Dedifferentiated amniotic fluid mesenchymal stem cell (primary cell): ENCODE results near the gene C16orf54.
"Not testable (repeated sequence)": the region's sequence is repeated elsewhere in the genome, so short reads cannot be mapped to it uniquely, and the experiment has no call there.

ENCODE experiments used
- DNase-seq: peaks from one replicate; pipeline ENCODE4 v3.0.0-alpha.2; 2016; ENCODE audit errors: extremely low spot score

Gene C16orf54

DNA sequence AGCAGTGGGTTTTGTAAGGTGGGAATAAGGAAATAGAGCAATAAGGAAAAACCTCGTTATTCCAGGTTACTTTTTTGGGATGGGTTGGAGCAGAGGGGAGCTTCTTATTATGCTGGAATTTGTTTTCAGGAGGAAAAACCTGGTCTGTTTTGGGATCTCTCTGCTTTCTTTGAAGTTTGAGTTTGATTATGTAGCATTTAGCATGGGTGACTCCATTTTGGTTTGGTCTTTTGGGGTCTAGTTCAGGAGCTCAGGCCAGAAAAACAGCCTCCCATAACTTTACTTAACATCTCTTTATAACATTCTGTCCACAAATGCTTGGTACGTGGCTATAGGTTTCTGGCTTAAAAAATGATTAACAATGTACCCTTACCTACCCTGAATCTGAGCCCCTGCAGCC is 23.7 kb upstream of the C16orf54 start:
- DNase-seq = no peak

DNA sequence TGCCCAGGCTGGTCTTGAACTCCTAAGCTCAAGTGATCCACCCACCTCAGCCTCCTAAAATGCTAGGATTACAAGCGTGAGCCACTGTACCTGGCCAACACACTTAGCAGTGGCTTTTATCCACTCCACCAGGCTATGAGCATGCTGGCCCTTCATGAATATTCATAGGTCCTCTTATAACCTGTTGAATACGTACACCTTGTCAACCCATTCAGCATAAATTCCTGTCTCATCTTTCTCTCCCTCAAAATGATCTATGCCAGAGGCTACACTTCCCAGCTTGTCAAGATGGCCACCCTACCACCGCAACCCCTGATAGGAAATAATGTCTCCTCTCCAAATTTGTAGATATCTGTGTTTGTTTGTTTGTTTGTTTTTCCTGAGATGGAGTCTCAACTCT is 21.3 kb upstream of the C16orf54 start:
- DNase-seq = no peak

DNA sequence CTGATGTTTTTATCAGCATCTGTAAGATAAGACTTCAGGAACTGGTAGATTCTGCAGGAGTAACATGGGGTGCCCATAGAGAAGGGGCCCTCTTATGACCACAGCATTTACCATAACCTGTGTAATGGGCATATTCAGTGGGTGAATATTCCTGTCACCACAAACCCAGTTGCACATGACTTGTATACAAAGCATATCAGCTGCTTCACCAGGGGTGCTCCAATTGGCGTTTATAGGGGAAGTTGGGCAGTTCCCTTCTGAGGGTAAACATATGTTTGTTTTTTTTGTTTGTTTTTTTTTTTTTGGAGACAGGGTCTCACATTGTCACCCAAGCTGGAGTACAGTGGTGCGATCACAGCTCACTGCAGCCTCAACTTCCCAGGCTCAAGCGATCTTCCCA is 20.8 kb upstream of the C16orf54 start:
- DNase-seq = no peak

DNA sequence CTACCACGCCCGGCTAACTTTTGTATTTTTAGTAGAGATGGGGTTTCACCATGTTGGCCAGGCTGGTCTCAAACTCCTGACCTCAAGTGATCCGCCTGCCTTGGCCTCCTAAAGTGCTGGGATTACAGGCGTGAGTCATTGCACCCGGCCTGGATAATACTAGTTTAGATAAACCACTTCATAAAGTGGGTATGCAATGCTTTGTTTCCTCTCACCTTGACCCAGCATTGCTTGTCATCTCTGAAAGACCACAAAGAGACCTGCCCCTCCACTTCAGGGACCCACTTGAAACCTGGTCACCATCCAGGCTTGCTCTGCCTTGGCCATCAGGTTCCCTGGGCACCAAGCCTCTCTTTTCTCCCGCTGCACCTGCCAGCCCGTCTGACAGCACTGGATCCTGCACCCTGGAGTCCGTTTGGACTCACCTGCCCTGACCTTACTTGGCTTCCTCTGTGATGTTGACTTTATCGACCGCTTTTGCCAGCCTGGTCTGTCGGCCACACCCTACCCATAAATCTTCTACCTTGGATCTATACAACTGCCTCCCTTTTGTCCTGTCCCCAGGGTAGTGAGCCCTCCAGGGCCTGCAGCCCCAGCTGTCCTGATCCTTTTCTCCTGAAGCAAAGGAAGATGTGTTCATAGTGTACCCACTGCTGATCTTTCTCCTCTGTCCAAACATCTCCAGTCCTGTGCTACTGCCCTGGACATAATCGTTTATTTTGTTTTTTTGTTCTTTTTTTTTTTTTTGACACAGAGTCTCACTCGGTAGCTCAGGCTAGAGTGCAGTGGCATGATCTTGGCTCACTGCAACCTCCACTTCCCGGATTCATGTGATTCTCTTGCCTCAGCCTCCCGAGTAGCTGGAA is 19.6 kb upstream of the C16orf54 start:
- DNase-seq = no peak

DNA sequence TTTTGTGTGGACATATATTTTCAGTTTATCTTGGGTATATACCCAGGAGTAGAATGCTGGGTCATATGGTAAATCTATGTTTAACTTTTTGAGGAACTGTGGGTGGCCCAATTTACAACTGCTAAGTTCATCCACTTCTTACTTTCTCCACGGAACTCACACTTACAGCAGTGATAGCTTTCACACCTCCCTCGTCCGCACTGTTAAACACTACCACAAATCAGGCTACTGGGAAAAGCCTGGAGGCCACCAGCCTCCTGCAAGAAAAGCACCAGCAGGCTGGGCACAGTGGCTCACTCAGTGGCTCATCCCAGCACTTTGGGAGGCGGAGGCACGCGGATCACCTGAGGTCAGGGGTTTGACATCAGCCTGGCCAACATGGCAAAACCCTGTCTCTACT is 17.5 kb upstream of the C16orf54 start:
- no peak for DNase-seq

DNA sequence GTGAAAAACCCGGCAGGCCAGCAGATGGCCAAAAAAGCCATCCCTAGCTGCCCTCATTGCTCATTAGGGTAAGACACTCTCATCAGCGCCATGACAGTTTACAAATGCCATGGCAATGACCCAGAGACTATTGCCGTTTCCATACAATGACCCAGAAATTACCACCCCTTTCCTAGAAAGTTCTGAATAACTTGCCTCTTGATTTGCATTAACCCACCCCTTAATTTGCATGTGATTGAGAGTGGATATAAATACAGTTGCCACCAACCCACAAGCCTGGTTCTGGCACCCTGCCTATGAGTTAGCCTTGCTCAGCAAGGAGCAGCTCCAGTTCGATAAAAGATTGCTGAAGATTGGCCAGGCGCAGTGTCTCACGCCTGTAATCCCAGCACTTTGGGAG is 16.1 kb upstream of the C16orf54 start:
- no peak for DNase-seq

DNA sequence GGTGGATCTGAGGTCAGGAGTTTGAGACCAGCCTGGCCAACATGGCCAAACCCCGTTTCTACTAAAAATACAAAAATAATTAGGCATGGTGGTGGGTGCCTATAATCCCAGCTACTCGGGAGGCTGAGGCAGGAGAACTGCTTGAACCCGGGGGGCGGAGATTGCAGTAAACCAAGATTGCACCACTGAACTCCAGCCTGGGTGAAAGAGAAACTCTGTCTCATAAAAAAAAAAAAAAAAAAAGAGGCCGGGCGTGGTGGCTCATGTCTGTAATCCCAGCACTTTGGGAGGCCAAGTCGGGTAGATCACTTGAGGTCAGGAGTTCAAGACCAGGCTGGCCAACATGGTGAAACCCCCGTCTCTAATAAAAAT is 15.5 kb upstream of the C16orf54 start:
- not testable (repeated sequence) for DNase-seq

DNA sequence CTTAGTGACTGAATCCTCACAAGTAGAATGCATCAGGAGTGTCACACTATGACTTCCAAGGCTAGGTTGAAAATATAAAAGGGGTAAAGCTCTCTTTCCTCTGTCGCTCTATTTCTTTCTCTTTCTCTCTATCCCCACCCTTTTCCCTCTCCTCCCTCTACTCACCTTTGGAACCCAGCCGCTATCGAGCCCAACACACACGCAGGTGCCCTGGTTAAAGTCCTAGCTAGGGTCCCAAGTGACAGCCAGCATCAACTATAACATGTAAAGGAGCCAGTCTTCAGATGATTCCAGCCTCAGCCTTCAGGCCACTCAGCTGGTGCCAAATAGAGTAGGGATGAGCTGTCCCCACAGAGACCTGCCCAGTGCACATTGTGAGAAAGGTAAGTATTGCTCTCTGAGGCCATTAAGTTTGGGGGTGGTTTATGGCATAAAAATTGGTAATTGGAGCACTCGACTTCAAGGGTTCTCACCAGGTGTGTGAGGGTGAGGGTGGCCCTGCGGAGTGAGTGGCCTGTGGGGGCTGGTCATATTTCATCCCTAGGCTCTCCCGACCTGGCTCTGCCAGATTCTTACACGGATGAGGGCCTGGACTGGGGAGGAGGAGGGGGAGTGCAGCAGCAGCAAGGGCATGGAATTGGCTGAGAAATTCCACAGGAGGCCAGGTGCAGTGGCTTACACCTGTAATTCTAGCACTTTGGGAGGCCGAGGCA is 14.9 kb upstream of the C16orf54 start:
- no peak for DNase-seq

DNA sequence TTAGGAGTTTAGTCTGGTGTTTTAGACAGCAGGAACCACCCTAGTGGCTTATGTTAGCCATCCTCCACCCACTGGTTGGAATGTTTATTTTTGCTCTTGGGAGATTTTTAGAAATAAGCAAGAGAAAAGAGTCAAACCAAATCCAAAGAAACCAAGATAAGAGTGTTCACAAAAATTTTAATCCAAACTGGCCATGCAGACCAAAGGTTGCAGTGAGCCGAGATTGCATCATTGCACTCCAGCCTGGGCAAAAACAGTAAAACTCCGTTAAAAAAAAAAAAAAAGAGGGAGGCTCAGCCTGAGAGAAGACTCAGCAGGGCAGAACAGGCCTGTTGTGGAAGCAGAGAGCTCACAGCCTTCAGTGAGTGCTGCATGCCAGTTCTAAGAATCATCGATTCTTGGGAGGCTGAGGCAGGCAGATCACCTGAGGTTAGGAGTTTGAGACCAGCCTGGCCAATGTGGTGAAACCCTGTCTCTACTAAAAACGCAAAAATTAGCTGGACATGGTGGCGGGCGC is 12.2 kb upstream of the C16orf54 start:
- DNase-seq = peak; percentile 79

DNA sequence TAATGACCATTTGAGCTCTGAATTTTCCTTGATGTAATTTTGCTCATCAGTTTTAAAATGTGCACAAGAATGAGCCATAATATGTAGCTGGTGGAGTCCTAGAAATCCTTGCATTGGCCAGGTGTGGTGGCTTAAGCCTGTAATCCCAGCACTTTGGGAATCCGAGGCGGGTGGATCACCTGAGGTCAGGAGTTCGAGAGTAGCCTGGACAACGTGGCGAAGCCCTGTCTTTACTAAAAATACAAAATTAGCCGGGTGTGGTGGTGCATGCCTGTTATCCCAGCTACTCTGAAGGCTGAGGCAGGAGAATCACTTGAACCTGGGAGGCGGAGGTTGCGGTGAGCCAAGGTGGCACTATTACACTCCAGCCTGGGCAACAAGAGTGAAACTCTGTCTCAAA is 11.3 kb upstream of the C16orf54 start:
- DNase-seq = not testable (repeated sequence)

DNA sequence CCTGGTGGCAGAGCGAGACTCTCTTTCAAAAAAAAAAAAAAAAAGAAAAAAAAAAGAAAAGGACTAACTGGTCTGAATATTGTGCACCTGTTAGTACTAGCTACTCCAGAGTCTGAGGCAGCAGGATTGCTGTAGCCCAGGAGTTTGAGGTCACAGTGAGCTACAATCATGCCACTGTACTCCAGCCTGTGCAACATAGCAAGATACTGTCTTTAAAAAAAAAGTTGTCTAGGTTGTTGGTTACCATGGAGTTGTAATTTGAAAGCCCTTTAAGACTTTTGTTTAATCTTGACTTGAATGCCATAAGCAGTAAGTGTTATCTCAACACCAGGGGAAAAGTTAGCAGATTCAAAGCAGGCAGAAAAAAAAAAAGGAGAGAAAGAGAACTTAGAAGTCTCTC is 10.9 kb upstream of the C16orf54 start:
- no peak for DNase-seq

DNA sequence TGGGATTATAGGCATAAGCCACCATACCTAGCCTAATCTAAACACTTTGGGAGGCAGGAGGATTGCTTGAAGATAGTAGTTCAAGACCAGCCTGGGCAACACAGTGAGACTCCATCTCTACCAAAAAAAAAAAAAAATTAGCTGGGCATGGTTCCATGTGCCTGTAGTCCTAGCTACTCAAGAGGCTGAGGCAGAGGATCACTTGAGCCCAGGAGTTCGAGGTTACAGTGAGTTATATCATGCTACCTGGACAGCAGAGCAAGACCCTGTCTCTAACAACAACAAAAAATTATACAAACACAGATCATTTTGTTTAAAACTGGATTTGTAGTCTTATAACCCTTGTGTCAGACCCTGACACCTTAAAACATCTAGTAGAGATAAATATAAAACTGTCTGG is 7.7 kb upstream of the C16orf54 start:
- DNase-seq = no peak

DNA sequence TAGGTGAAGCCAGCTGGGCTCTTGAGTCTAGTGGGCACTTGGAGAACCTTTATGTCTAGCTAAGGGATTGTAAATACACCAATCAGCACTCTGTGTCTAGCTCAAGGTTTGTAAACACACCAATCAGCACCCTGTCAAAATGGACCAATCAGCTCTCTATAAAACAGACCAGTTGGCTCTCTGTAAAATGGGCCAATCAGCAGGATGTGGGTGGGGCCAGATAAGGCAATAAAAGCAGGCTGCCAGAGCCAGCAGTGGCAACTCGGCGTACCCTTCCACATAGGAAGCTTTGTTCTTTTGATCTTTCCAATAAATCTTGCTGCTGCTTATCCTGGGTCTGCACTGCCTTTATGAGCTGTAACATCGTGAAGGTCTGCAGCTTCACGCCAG is 3.0 kb upstream of the C16orf54 start:
- not testable (repeated sequence) for DNase-seq

DNA sequence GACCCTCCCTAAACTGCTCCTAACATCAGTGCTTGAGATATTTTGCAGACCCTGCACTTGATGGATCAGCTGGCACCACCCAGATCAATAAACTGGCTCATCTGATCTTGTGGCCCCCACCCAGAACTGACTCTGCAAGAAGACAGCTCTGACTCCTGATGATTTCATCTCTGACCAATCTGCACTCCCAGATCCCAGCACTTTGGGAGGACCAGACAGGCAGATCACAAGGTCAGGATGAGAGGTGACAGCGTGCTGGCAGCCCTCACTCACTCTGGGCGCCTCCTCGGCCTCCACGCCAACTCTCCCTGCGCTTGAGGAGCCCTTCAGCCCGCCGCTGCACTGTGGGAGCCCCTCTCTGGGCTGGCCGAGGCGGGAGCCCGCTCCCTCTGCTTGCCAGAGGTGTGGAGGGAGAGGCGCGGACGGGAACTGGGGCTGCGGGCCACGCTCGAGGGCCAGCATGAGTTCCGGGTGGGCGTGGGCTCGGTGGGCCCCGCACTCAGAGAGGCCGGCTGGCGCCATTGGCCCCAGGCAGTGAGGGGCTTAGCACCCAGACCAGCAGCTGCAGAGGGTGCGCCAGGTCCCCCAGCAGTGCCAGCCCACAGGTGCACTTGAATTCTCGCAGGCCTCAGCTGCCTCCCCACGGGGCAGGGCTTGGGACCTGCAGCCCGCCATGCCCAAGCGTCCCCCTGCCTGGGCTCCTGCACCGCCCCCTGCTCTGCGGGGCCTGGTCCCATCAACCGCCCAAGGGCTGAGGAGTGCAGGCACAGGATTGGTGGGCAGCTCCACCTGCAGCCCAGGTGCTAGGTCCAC is 2.4 kb upstream of the C16orf54 start:
- no peak for DNase-seq

DNA sequence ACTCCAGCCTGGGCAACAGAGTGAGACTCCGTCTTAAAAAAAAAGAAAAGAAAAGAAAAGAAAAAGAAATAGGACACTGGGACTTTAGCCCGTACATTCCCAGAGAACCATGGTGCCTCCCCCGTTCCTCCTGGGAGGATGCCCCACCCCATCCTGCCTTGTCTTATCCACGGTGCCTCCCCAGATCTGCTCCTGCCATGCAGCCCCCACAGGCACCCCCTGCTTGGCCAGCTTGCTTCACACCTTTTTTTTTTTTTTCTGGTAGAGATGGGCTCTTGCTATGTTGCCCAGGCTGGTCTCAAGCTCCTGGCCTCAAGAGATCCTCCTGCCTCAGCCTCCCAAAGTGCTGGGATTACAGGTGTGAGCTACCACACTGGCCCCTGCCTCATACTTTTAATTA is 728 bp upstream of the C16orf54 start:
- not testable (repeated sequence) for DNase-seq

DNA sequence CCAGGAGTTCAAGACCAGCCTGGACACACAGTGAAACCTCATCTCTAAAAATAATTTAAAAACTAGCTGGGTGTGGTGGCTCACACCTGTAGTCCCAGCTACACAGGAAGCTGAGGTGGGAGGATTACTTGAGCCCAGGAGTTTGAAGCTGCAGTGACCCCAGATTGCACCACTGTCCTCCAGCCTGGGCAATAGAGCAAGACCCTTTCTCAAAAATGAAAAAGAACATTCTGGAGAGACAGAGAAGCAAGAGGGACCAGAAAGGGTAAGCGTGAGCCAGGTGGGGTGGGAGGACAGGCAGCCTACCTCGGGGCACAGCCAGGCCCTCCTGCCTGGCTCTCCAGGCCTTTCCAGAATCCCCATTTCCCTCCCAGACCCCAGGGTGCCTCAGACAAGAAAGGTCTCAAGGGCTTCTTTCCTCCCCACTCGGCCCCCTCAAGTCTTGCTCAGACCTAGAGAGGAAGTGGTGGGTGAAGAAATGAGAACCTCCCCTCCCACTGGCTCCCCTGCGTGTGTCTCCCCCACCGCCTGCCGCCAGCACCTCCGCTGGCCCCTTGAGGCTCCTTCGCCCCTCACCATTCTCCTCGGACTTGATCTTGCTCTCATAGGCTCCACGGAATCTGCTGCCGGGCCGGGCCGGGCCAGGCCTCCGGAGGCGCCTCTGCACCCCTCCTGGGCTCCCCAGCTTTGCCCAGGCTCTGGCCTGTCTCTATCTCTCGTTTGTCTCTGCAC is 503 bp downstream of the C16orf54 start:
- DNase-seq = no peak

DNA sequence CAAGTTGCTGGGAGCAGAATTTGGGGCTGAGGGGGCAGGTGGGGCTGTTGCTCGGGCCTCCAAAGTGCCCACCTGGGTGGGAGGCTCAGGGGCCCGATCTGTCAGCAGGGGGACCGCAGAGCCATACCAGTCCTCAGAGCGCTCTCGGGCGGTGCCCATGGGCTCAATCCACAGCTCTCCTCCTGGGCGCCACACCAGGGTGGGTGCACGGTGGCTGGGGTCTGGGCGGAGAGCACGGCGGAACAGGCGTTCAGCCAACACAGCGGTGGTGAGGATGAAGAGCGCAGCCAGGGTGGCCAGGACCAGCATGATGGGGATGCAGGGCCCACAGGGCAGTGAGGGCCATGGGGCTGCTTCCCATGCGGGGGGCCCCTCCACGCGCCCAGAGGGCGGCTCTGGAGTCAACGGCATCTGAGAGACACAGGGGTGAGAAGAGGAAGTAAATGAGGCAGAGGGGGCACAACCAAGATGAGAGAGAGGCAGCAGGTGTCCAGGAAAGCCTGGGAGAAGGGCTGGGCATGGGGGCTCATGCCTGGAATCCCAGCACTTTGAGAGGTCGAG is 1.2 kb downstream of the C16orf54 start:
- no peak for DNase-seq

DNA sequence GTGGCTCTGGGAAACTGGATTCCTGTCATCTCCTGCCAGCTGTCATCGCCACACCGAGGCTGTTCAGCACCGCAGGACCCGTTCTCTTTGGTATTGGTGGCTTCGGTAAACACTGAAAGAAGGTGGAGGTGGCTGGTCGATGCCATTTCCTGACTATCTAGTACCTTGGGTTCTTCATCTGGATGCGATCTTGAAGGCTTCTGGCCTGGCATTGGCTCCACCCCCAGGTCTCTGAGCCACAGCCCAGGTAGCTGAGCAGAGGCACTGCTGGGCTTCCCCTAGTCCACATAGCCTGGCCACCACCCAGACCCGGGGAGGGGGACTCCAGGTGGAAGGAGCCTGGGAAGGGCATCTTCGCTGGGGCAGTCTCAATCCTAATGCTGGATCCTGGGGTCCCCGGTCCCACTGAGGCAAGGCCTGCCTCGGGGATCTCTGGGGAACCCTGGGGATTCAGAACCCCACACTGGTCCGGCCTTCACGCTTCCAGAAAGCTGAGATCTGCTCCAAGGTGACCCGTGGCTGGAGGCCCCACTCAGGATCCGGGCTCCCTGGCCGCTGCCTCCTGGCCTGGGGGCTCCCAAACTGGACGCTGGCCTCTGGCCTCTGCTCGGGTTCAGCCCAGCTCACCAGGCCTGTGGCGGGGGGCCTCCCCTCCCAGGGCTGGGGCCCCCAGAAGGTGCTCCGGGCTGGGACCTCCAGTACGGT is 1.8 kb downstream of the C16orf54 start:
- DNase-seq = no peak

DNA sequence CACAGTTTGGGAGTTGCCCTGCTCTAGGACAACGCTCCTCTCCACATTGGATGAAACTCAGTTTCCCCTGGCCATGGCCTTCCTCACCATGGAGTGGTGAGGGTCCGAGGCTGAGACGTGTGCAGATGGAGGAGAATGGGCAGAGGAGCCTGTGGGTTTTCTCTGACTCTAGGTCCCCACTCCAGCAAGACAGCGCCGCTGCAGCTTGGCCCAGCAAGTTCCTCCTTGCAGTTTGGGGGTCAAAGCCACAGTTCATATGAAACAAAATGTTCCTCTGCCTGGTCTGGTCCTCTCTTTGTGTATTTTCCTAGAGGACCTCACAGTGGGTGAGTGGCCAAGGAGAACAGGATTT is 2.3 kb downstream of the C16orf54 start:
- DNase-seq = no peak

DNA sequence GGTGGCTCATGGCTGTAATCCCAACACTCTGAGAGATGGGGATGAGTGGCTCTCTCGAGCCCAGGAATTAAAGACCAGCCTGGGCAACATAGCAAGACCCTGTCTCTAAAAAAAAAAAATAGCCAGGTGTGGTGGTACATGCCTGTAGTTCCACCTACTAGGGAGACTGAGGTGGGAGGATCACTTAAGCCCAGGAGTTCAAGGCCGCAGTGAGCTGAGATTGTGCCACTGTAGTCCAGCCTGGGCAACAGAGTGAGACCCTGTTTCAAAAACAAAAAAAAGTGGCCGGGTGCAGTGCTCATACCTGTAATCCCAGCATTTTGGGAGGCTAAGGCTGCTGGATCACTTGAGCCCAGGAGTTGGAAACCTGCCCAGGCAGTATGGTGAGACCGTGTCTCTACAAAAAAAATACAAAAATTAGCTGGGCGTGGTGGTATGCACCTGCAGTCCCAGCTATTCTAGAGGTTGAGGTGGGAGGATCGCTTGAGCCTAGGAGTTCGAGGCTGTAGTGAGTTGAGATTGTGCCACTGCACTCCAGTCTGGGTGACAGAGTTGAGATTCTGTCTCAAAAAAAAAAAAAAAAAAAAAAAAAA is 3.0 kb downstream of the C16orf54 start:
- DNase-seq = no peak
